Measurements from ENCODE around the gene NUTM1. TPM values are rescaled to one million over a fixed set of nuclear protein-coding genes. Genes with fewer than 3 reads are reported as not detected.

NUTM1 gene
- total RNA-seq, 1 donor from 2014 or later: not detected

- Mint-ChIP-seq H3K9me3 (no peaks in the 10 kb centered on the region), H3K27ac (ENCODE audit: unreplicated experiment) (no peak overlapping the region), H3K36me3 (ENCODE audit: low read depth) (peaks cover 2% of the 10 kb centered on the region), H3K4me3 (no peak overlapping the region), H3K4me1 (peaks cover 10% of the 10 kb centered on the region), H3K27me3 (ENCODE audit: low read depth) (no peaks in the 10 kb centered on the region)
- TF ChIP-seq CTCF (conservative IDR thresholded peaks at IDR 0.05): no peak
- no peak for DNase-seq (ENCODE audit: low read depth, low spot score)
Measured at GRCh38 chr15:34362047-34362773, 19.1 kb downstream of the NUTM1 start.

DNA sequence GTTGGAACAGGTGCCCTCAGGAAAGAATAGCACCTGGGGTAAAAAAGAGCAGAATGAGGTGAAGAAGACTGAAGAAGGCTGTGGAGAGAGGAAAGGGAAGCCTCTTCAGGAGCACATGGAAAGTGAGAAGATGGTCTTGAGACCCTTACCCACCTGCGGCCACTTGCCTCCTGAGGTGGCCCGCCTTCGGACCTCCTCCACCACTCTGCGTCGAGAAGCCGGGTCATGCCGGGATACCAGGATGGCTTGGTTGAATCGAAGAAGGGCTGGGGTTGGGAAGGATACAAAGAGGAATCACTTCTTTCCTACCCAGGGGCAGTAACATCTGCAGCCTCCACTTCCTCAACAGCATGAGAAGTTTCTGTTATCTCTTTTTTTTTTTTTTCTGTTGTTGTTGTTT is 20.9 kb downstream of the NUTM1 start:
- no peak overlapping the region for H3K27ac Mint-ChIP-seq (ENCODE audit: unreplicated experiment)
- H3K9me3 Mint-ChIP-seq: no peaks in the 10 kb centered on the region
- H3K4me3 Mint-ChIP-seq: no peak overlapping the region
- no peaks in the 10 kb centered on the region for H3K27me3 Mint-ChIP-seq (ENCODE audit: low read depth)
- no peak for TF ChIP-seq CTCF (conservative IDR thresholded peaks at IDR 0.05)
- peaks cover 2% of the 10 kb centered on the region for H3K36me3 Mint-ChIP-seq (ENCODE audit: low read depth)
- no peak for DNase-seq (ENCODE audit: low read depth, low spot score)
- peaks cover 19% of the 10 kb centered on the region for H3K4me1 Mint-ChIP-seq

GRCh38 chr15:34365091-34365825 is 22.1 kb downstream of the NUTM1 start:
- Mint-ChIP-seq H3K4me3 (peak overlapping the region; percentile 97), H3K27ac (ENCODE audit: unreplicated experiment) (no peak overlapping the region), H3K9me3 (no peaks in the 10 kb centered on the region), H3K4me1 (peaks cover 19% of the 10 kb centered on the region), H3K36me3 (ENCODE audit: low read depth) (peaks cover 2% of the 10 kb centered on the region), H3K27me3 (ENCODE audit: low read depth) (no peaks in the 10 kb centered on the region)
- TF ChIP-seq CTCF (conservative IDR thresholded peaks at IDR 0.05): no peak
- no peak for DNase-seq (ENCODE audit: low read depth, low spot score)

DNA sequence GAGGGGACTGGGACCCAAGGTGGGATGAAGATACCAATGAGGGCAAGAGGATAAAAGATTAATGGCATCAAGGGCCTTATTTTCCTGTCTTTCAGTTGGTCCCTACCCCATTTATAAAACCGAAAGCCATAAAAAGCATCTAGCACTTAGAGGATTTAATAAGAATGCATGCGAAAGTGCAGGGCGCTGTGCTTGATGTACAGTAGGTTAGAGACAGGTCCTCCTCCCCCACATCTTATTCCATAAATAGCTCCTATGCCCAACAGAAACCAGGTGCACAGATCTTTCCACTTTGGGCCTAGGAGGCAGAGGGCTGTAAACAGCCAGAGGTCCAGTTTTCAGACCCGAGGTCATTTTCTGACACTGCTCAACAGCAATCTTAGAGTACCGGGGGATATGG is 22.7 kb downstream of the NUTM1 start:
- Mint-ChIP-seq H3K36me3 (ENCODE audit: low read depth) (peaks cover 2% of the 10 kb centered on the region), H3K4me3 (peak overlapping the region; percentile 97), H3K9me3 (no peaks in the 10 kb centered on the region), H3K4me1 (peaks cover 19% of the 10 kb centered on the region), H3K27me3 (ENCODE audit: low read depth) (no peaks in the 10 kb centered on the region), H3K27ac (ENCODE audit: unreplicated experiment) (peak overlapping the region; percentile 24)
- no peak for TF ChIP-seq CTCF (conservative IDR thresholded peaks at IDR 0.05)
- DNase-seq (ENCODE audit: low read depth, low spot score): no peak

DNA sequence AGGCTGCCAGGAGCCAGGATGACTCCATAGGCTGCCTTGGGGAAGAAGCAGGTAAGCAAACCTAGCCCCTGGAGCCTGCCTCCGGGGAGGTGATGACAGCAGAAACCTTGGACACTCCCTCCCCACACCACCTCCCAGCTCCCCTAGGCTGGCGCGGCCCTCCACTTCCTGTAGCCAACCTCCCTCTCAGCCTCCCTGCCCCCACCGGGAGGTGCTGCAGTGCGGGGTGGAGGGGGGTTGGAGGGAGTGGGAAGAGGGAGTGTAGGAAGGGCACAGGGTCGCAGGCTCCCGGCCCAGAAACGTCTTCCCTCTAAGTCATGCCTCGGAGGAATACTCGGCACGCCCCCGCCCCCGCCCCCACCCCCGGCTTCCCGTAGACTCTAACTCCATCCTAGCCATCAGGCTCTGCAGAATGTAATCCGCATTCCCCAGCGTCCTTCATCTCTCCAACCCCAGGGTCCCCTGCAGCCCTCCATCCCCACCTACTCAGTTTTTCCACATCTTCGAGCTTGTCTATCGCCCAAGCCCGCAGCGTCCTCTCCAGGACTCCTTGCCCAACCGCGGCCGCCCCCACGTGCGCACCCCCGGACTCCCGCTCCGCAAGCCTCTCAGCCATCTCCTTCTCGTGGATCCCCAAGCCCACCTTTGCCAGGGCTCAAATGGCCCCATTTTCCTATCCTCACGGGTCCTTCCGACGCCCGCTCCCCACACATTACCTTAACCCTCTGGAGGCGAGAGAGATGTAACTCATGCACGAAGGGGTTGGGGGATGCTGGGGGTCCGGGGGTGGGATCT is 23.4 kb downstream of the NUTM1 start:
- Mint-ChIP-seq H3K9me3 (no peaks in the 10 kb centered on the region), H3K27me3 (ENCODE audit: low read depth) (no peaks in the 10 kb centered on the region), H3K27ac (ENCODE audit: unreplicated experiment) (peak overlapping the region; percentile 94), H3K4me3 (peak overlapping the region; percentile 97), H3K36me3 (ENCODE audit: low read depth) (peaks cover 2% of the 10 kb centered on the region), H3K4me1 (peaks cover 19% of the 10 kb centered on the region)
- no peak for TF ChIP-seq CTCF (conservative IDR thresholded peaks at IDR 0.05)
- peak; percentile 44 for DNase-seq (ENCODE audit: low read depth, low spot score)
